Measurements from ENCODE around the gene NBEAL2.

The NBEAL2 gene

DNA sequence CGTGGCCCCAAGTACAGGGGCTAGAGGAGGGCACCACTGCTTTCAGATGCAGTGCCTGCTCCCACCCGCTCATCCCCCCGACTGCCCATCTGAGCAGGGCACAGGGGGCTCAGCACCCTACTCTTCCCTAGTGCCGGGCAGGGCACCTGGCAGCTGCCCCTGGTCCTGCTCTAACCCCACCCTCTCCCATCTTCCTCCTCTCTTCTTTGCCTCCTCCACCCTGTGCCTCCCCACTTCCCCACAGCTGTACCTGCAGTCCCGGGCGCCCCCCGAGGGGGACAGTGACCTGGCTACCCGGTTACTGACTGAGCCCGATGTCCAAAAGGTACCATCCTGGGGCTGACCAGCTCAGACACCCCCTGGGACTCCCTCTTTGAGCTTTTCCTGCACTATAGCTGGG lies 12.8 kb downstream of the NBEAL2 start:
- TF ChIP-seq, protein P1, sequence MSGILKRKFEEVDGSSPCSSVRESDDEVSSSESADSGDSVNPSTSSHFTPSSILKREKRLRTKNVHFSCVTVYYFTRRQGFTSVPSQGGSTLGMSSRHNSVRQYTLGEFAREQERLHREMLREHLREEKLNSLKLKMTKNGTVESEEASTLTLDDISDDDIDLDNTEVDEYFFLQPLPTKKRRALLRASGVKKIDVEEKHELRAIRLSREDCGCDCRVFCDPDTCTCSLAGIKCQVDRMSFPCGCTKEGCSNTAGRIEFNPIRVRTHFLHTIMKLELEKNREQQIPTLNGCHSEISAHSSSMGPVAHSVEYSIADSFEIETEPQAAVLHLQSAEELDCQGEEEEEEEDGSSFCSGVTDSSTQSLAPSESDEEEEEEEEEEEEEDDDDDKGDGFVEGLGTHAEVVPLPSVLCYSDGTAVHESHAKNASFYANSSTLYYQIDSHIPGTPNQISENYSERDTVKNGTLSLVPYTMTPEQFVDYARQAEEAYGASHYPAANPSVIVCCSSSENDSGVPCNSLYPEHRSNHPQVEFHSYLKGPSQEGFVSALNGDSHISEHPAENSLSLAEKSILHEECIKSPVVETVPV (CRISPR knock-in tag; IDR thresholded peaks at IDR 0.05): no peak
- no peak for TF ChIP-seq PPARA (CRISPR knock-in tag; IDR thresholded peaks at IDR 0.05; ENCODE audit: borderline replicate concordance)
- TF ChIP-seq, protein P2, sequence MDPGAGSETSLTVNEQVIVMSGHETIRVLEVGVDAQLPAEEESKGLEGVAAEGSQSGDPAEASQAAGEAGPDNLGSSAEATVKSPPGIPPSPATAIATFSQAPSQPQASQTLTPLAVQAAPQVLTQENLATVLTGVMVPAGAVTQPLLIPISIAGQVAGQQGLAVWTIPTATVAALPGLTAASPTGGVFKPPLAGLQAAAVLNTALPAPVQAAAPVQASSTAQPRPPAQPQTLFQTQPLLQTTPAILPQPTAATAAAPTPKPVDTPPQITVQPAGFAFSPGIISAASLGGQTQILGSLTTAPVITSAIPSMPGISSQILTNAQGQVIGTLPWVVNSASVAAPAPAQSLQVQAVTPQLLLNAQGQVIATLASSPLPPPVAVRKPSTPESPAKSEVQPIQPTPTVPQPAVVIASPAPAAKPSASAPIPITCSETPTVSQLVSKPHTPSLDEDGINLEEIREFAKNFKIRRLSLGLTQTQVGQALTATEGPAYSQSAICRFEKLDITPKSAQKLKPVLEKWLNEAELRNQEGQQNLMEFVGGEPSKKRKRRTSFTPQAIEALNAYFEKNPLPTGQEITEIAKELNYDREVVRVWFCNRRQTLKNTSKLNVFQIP (CRISPR knock-in tag; IDR thresholded peaks at IDR 0.05; ENCODE audit: borderline replicate concordance, low read depth): no peak
- no peak for TF ChIP-seq ZC3H10 (CRISPR knock-in tag; IDR thresholded peaks at IDR 0.05)
- TF ChIP-seq ZFP3 (CRISPR knock-in tag; IDR thresholded peaks at IDR 0.05): no peak
- no peak for TF ChIP-seq ISL1 (CRISPR knock-in tag; IDR thresholded peaks at IDR 0.05)
- no peak for TF ChIP-seq ZNF8 (CRISPR knock-in tag; IDR thresholded peaks at IDR 0.05)
- TF ChIP-seq, protein P3, sequence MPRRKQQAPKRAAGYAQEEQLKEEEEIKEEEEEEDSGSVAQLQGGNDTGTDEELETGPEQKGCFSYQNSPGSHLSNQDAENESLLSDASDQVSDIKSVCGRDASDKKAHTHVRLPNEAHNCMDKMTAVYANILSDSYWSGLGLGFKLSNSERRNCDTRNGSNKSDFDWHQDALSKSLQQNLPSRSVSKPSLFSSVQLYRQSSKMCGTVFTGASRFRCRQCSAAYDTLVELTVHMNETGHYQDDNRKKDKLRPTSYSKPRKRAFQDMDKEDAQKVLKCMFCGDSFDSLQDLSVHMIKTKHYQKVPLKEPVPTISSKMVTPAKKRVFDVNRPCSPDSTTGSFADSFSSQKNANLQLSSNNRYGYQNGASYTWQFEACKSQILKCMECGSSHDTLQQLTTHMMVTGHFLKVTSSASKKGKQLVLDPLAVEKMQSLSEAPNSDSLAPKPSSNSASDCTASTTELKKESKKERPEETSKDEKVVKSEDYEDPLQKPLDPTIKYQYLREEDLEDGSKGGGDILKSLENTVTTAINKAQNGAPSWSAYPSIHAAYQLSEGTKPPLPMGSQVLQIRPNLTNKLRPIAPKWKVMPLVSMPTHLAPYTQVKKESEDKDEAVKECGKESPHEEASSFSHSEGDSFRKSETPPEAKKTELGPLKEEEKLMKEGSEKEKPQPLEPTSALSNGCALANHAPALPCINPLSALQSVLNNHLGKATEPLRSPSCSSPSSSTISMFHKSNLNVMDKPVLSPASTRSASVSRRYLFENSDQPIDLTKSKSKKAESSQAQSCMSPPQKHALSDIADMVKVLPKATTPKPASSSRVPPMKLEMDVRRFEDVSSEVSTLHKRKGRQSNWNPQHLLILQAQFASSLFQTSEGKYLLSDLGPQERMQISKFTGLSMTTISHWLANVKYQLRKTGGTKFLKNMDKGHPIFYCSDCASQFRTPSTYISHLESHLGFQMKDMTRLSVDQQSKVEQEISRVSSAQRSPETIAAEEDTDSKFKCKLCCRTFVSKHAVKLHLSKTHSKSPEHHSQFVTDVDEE (CRISPR knock-in tag; IDR thresholded peaks at IDR 0.05): no peak
- TF ChIP-seq TOX (CRISPR knock-in tag; IDR thresholded peaks at IDR 0.05; ENCODE audit: borderline replicate concordance): no peak
- TF ChIP-seq TCF4 (CRISPR knock-in tag; IDR thresholded peaks at IDR 0.05; ENCODE audit: borderline replicate concordance): no peak
- no peak for ATAC-seq

DNA sequence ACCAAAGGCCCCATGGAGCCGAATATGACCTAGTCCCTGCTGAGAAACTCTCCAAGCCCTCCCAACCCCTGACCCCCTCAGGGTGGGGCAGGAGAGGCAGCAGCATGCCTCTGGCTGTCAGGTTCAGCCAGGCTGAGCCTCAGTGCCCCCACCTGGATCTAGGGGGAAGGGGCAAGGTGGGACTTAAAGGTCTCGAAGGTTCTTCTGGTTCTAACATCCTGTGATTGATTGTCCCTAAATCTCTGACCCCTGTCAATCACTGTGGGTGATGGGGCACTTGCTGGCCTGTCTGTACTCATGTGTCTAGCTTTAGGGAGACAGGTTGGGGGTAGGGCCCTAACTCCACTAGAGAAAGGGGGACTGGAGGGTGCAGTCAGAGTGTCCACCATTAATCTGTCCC lies 13.8 kb downstream of the NBEAL2 start:
- no peak for ATAC-seq

DNA sequence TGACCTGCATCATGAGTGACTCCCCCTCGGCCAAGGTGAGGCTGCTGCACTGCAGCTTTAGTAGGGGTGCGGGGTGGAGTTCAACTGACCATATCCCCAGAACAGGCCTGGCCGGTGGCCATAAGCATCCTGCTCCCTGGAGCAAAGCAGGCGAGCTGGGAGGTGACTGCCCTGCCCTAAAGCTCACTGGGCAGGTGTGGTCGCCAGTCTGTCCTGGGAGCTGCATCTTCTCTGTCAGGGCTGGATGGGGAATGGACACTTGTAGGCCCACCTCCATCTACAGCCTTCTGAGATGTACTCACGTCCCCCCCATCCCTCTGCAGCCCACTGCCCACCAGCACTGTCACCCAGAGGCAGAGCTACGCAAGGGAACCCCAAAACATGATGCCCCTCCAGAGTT lies 14.5 kb downstream of the NBEAL2 start:
- ATAC-seq: no peak
- no peak for TF ChIP-seq RARB (CRISPR knock-in tag; IDR thresholded peaks at IDR 0.05)
- TF ChIP-seq, protein P3 (CRISPR knock-in tag; IDR thresholded peaks at IDR 0.05): no peak
- no peak for TF ChIP-seq ISL1 (CRISPR knock-in tag; IDR thresholded peaks at IDR 0.05)
- TF ChIP-seq CSDC2 (CRISPR knock-in tag; IDR thresholded peaks at IDR 0.05): no peak
- TF ChIP-seq, protein P4, sequence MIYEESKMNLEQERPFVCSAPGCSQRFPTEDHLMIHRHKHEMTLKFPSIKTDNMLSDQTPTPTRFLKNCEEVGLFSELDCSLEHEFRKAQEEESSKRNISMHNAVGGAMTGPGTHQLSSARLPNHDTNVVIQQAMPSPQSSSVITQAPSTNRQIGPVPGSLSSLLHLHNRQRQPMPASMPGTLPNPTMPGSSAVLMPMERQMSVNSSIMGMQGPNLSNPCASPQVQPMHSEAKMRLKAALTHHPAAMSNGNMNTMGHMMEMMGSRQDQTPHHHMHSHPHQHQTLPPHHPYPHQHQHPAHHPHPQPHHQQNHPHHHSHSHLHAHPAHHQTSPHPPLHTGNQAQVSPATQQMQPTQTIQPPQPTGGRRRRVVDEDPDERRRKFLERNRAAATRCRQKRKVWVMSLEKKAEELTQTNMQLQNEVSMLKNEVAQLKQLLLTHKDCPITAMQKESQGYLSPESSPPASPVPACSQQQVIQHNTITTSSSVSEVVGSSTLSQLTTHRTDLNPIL (CRISPR knock-in tag; IDR thresholded peaks at IDR 0.05; ENCODE audit: low read depth): no peak
- TF ChIP-seq, protein P1 (CRISPR knock-in tag; IDR thresholded peaks at IDR 0.05): no peak
- no peak for TF ChIP-seq ZNF70 (CRISPR knock-in tag; IDR thresholded peaks at IDR 0.05)
- TF ChIP-seq TCF4 (CRISPR knock-in tag; IDR thresholded peaks at IDR 0.05; ENCODE audit: borderline replicate concordance): no peak

More for the DNA sequence above, 13.8 kb downstream of the NBEAL2 start:
- TF ChIP-seq ZFP3 (CRISPR knock-in tag; IDR thresholded peaks at IDR 0.05) (no peak), RARB (CRISPR knock-in tag; IDR thresholded peaks at IDR 0.05) (no peak), ZFP30 (CRISPR knock-in tag; IDR thresholded peaks at IDR 0.05) (no peak), TOX (CRISPR knock-in tag; IDR thresholded peaks at IDR 0.05; ENCODE audit: borderline replicate concordance) (no peak), GLIS3 (CRISPR knock-in tag; IDR thresholded peaks at IDR 0.05) (no peak), ZNF8 (CRISPR knock-in tag; IDR thresholded peaks at IDR 0.05) (no peak), TCF4 (CRISPR knock-in tag; IDR thresholded peaks at IDR 0.05; ENCODE audit: borderline replicate concordance) (no peak)
- TF ChIP-seq, protein P4 (CRISPR knock-in tag; IDR thresholded peaks at IDR 0.05; ENCODE audit: low read depth): no peak
- TF ChIP-seq, protein P2 (CRISPR knock-in tag; IDR thresholded peaks at IDR 0.05; ENCODE audit: borderline replicate concordance, low read depth): no peak
- TF ChIP-seq, protein P5, sequence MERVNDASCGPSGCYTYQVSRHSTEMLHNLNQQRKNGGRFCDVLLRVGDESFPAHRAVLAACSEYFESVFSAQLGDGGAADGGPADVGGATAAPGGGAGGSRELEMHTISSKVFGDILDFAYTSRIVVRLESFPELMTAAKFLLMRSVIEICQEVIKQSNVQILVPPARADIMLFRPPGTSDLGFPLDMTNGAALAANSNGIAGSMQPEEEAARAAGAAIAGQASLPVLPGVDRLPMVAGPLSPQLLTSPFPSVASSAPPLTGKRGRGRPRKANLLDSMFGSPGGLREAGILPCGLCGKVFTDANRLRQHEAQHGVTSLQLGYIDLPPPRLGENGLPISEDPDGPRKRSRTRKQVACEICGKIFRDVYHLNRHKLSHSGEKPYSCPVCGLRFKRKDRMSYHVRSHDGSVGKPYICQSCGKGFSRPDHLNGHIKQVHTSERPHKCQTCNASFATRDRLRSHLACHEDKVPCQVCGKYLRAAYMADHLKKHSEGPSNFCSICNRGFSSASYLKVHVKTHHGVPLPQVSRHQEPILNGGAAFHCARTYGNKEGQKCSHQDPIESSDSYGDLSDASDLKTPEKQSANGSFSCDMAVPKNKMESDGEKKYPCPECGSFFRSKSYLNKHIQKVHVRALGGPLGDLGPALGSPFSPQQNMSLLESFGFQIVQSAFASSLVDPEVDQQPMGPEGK (CRISPR knock-in tag; IDR thresholded peaks at IDR 0.05; ENCODE audit: borderline replicate concordance): no peak
